Fibroblast of lung (primary cell): ENCODE measurements around the gene BCL7B. TPM values are rescaled to one million over a fixed set of nuclear protein-coding genes. Genes with fewer than 3 reads are reported as not detected.
"Not testable (repeated sequence)": the region's sequence is repeated elsewhere in the genome, so short reads cannot be mapped to it uniquely, and the experiment has no call there.

Experiments
- DNase-seq, 2 donors: peaks; one replicate each; pipeline versions ENCODE4 v3.0.0 to v3.0.0-alpha.2; 2010; ENCODE audit warnings: low read depth in 2 of 2
- H2AFZ ChIP-seq: 2 replicates; pipeline ENCODE4 v1.5.1; 2012; ENCODE audit warnings: low read length, control low read depth, inconsistent platforms
- H3K27ac ChIP-seq: 2 replicates; pipeline ENCODE4 v1.5.1; 2011; ENCODE audit warnings: low read length, control low read depth; ENCODE audit not compliant: insufficient read depth
- H3K27me3 ChIP-seq: 2 replicates; pipeline ENCODE4 v1.5.1; 2011; ENCODE audit warnings: mild to moderate bottlenecking, low read length; ENCODE audit not compliant: control insufficient read depth, insufficient read depth
- H3K36me3 ChIP-seq: 2 replicates; pipeline ENCODE4 v1.5.1; 2011; ENCODE audit warnings: low read length; ENCODE audit not compliant: control insufficient read depth, insufficient read depth
- H3K4me1 ChIP-seq: 2 replicates; pipeline ENCODE4 v1.5.1; 2011; ENCODE audit warnings: low read length; ENCODE audit not compliant: control insufficient read depth, insufficient read depth; ENCODE audit errors: extremely low read depth
- H3K4me2 ChIP-seq: 2 replicates; pipeline ENCODE4 v1.5.1; 2011; ENCODE audit warnings: low read length, control low read depth; ENCODE audit not compliant: insufficient read depth; ENCODE audit errors: extremely low read depth
- H3K4me3 ChIP-seq, 4 experiments: fragments of 200-600 bp in 1 of 4; sonication (generic) in 1 of 4; replicated peaks in 1 of 4; 2 replicates each; pipeline ENCODE4 v1.5.1; 2011 to 2016; ENCODE audit warnings: low read length in 4 of 4, low read depth in 3 of 4, mild to moderate bottlenecking in 3 of 4, control low read depth in 2 of 4, inconsistent platforms in 1 of 4, mixed read lengths in 1 of 4; ENCODE audit not compliant: insufficient read depth in 1 of 4; ENCODE audit errors: control extremely low read depth in 1 of 4
- H3K79me2 ChIP-seq: 2 replicates; pipeline ENCODE4 v1.5.1; 2012; ENCODE audit warnings: mild to moderate bottlenecking, low read length, inconsistent platforms; ENCODE audit not compliant: control insufficient read depth, insufficient read depth
- H3K9ac ChIP-seq: 2 replicates; pipeline ENCODE4 v1.5.1; 2011; ENCODE audit warnings: mild to moderate bottlenecking, low read length, control low read depth; ENCODE audit not compliant: insufficient read depth
- H3K9me3 ChIP-seq: 2 replicates; pipeline ENCODE4 v1.5.1; 2012; ENCODE audit warnings: low read depth, low read length; ENCODE audit not compliant: control insufficient read depth, insufficient read depth
- H4K20me1 ChIP-seq: 2 replicates; pipeline ENCODE4 v1.5.1; 2011; ENCODE audit warnings: low read length; ENCODE audit not compliant: control insufficient read depth, insufficient read depth; ENCODE audit errors: extremely low read depth
- EZH2 ChIP-seq: IDR thresholded peaks from 2 replicates; pipeline ENCODE4 v1.5.1; 2012; ENCODE audit warnings: low read length, control low read depth, mild to moderate bottlenecking; ENCODE audit errors: missing control alignments
- polyA plus RNA-seq, 2 donors: library from polyadenylated mRNA; depleted of rRNA in 1 of 2; stranded (reverse) in 1 of 2; unstranded in 1 of 2; fragments of >200 nt; gene quantifications; 2 replicates each; pipeline ENCODE4 v1.2.1, GENCODE V29; 2011 to 2012; ENCODE audit warnings: missing spikeins in 1 of 2
- total RNA-seq: library from RNA; depleted of rRNA; stranded (reverse); fragments of >200 nt; gene quantifications from 2 replicates; pipeline ENCODE4 v1.2.1, GENCODE V29; 2014
- TF ChIP-seq, protein P1 (sequence below), 2 donors: IDR thresholded peaks in 1 of 2; conservative IDR thresholded peaks in 1 of 2; 1 replicate in 1 of 2; 2 replicates in 1 of 2; pipeline ENCODE4 v1.5.1; 2011 to 2012; ENCODE audit warnings: low read length in 2 of 2, control low read depth in 1 of 2, inconsistent platforms in 1 of 2, low read depth in 1 of 2, mild to moderate bottlenecking in 1 of 2

BCL7B gene
- total and polyA plus RNA-seq, 2 donors (not counting 1 experiment from before 2014, with no cell fraction given) = 26.9 to 53.9 TPM

- no peaks in the 10 kb centered on the region for H4K20me1 ChIP-seq
- H3K36me3 ChIP-seq = peaks cover 30% of the 10 kb centered on the region
- no peak overlapping the region for H3K4me2 ChIP-seq
These were observed 54.3 kb downstream of the BCL7B start for GRCh38 chr7:73503229-73503628.

DNA sequence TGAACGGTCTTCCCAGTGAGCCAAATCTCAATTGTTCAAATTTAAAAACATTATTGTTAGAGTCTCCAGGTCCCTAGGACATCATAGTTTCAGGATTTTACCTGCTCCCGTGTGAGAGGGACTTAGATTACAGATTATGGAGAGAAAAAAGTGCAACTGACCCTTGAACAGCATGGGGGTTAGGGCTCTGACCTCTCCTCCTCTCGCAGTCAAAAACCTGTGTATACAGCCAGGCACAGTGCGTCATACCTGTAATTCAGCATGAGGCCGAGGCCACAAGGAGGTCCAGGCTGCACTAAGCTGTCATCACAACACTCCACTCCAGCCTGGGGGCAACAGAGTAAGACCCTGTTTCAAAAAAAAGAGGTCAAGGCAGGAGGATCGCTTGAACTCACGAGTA, 60.9 kb downstream of the BCL7B start:
- Histone ChIP-seq H4K20me1 (no peaks in the 10 kb centered on the region), H3K79me2 (peaks cover 31% of the 10 kb centered on the region), H3K27me3 (no peaks in the 10 kb centered on the region), H3K27ac (no peak overlapping the region), H3K4me2 (no peak overlapping the region), H3K9ac (no peak overlapping the region), H3K4me3 (no peak overlapping the region), H3K36me3 (peaks cover 13% of the 10 kb centered on the region), H2AFZ (no peak overlapping the region), H3K4me1 (no peaks in the 10 kb centered on the region), H3K9me3 (no peaks in the 10 kb centered on the region)
- no peak for DNase-seq
- TF ChIP-seq, protein P1, sequence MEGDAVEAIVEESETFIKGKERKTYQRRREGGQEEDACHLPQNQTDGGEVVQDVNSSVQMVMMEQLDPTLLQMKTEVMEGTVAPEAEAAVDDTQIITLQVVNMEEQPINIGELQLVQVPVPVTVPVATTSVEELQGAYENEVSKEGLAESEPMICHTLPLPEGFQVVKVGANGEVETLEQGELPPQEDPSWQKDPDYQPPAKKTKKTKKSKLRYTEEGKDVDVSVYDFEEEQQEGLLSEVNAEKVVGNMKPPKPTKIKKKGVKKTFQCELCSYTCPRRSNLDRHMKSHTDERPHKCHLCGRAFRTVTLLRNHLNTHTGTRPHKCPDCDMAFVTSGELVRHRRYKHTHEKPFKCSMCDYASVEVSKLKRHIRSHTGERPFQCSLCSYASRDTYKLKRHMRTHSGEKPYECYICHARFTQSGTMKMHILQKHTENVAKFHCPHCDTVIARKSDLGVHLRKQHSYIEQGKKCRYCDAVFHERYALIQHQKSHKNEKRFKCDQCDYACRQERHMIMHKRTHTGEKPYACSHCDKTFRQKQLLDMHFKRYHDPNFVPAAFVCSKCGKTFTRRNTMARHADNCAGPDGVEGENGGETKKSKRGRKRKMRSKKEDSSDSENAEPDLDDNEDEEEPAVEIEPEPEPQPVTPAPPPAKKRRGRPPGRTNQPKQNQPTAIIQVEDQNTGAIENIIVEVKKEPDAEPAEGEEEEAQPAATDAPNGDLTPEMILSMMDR (conservative IDR thresholded peaks at IDR 0.05 in 1 of 2, IDR thresholded peaks at IDR 0.05 in 1 of 2; ENCODE audit: low read depth in 1 of 2, low read length in 2 of 2) = no peak
- TF ChIP-seq EZH2 = no peak

More at GRCh38 chr7:73503229-73503628, 54.3 kb downstream of the BCL7B start:
- Histone ChIP-seq H3K27me3 (no peaks in the 10 kb centered on the region), H3K4me1 (no peaks in the 10 kb centered on the region), H3K9me3 (no peaks in the 10 kb centered on the region), H3K4me3 (no peak overlapping the region), H3K27ac (no peak overlapping the region), H3K79me2 (peaks cover 36% of the 10 kb centered on the region), H2AFZ (no peak overlapping the region), H3K9ac (no peak overlapping the region)
- TF ChIP-seq, protein P1 (conservative IDR thresholded peaks at IDR 0.05 in 1 of 2, IDR thresholded peaks at IDR 0.05 in 1 of 2; ENCODE audit: low read depth in 1 of 2, low read length in 2 of 2) = no peak
- no peak for TF ChIP-seq EZH2
- no peak for DNase-seq

DNA sequence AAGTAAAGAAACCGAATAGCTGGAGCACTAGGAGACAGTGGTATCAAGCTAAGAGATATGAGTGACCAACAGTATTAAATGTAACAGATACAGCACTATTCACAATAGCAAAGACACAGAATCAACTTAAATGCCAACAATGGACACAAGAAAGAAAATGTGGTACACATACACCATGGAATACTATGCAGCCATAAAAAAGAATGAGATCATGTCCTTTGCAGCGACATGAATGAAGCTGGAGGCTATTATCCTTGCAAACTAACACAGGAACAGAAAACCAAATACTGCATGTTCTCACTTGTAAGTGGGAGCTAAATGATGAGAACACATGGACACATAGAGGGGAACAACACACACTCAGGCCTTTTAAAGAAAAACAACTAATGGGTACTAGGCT, 62.0 kb downstream of the BCL7B start:
- not testable (repeated sequence) for H3K27ac ChIP-seq, H3K4me2 ChIP-seq, DNase-seq, H3K4me1 ChIP-seq, H3K9me3 ChIP-seq, H4K20me1 ChIP-seq, H3K27me3 ChIP-seq, H3K9ac ChIP-seq, H2AFZ ChIP-seq, H3K36me3 ChIP-seq, H3K4me3 ChIP-seq
- peaks cover 26% of the 10 kb centered on the region for H3K79me2 ChIP-seq
